Kasumi-1 (cell line): Measurements from ENCODE around the gene PRELID3B.
"Not testable (repeated sequence)": the region's sequence is repeated elsewhere in the genome, so short reads cannot be mapped to it uniquely, and the experiment has no call there.

Experiments
- DNase-seq, 2 experiments: peaks; one replicate each; lab custom pipeline; 2025; lab: John Stamatoyannopoulos, UW

The PRELID3B gene

GRCh38 chr20:59026904-59027740, 15.5 kb downstream of the PRELID3B start:
- no peak for DNase-seq

GRCh38 chr20:59025511-59025910, 17.1 kb downstream of the PRELID3B start:
- no peak for DNase-seq

- no peak for DNase-seq
These were observed 17.5 kb downstream of the PRELID3B start for GRCh38 chr20:59025086-59025485.

GRCh38 chr20:59024111-59024530, 18.5 kb downstream of the PRELID3B start:
- no peak for DNase-seq

- no peak for DNase-seq
These were observed 19.0 kb downstream of the PRELID3B start for GRCh38 chr20:59023616-59024015.

- DNase-seq, result no peak
These were observed 19.8 kb downstream of the PRELID3B start for GRCh38 chr20:59022754-59023153.

- no peak for DNase-seq
These were observed 21.5 kb downstream of the PRELID3B start for GRCh38 chr20:59020938-59021551.

GRCh38 chr20:59019217-59019616, 23.4 kb downstream of the PRELID3B start, which contains the start of gene TUBB1:
TUBB1 (plus strand) TSS chr20:59019429; CDS start chr20:59019523, 94 bp downstream.
- DNase-seq, result no peak

- no peak for DNase-seq
These were observed 23.8 kb downstream of the PRELID3B start for GRCh38 chr20:59018817-59019216.

- no peak for DNase-seq
These were observed 24.9 kb downstream of the PRELID3B start for GRCh38 chr20:59017493-59018231.

GRCh38 chr20:59016795-59017492, 25.6 kb downstream of the PRELID3B start:
- DNase-seq, result no peak

- DNase-seq, result no peak
These were observed 26.5 kb downstream of the PRELID3B start for GRCh38 chr20:59015812-59016711.

GRCh38 chr20:59015411-59015810, 27.2 kb downstream of the PRELID3B start:
- no peak for DNase-seq

GRCh38 chr20:59014680-59015389, 27.8 kb downstream of the PRELID3B start:
- DNase-seq, result no peak

GRCh38 chr20:59013959-59014608, 28.5 kb downstream of the PRELID3B start:
- DNase-seq, result no peak

GRCh38 chr20:59013031-59013951, 29.3 kb downstream of the PRELID3B start:
- DNase-seq, result no peak

GRCh38 chr20:59011874-59012157, 30.8 kb downstream of the PRELID3B start:
- DNase-seq, result not testable (repeated sequence)

GRCh38 chr20:59010995-59011873, 31.4 kb downstream of the PRELID3B start:
- no peak for DNase-seq
